BJ (cell line): ENCODE measurements around the gene ZAP70. TPM values are rescaled to one million over a fixed set of nuclear protein-coding genes. Genes with fewer than 3 reads are reported as not detected.

Source experiments
- CTCF ChIA-PET: fragments of 350-600 bp; formaldehyde crosslinking; extraction: SDS; loops from one replicate; lab custom pipeline; 2021; ENCODE audit warnings: antibody characterized with exemption, inconsistent platforms; lab: Yijun Ruan, JAX
- POLR2A ChIA-PET: fragments of 300-600 bp; sonication (Branson Sonifier 250); formaldehyde crosslinking; extraction: SDS; loops from one replicate; lab custom pipeline; 2021; ENCODE audit warnings: antibody characterized with exemption; lab: Charles Lee
- DNase-seq: peaks from one replicate; pipeline ENCODE4 v3.0.0-alpha.2; 2011; ENCODE audit warnings: low read depth
- H3K27me3 ChIP-seq: 2 replicates; pipeline ENCODE4 v1.6.0; 2011; ENCODE audit warnings: low read length; ENCODE audit not compliant: control insufficient read depth, insufficient read depth
- H3K36me3 ChIP-seq: 2 replicates; pipeline ENCODE4 v1.5.1; 2011; ENCODE audit warnings: low read length; ENCODE audit not compliant: control insufficient read depth, insufficient read depth
- H3K4me3 ChIP-seq: 2 replicates; pipeline ENCODE4 v1.5.1; 2011; ENCODE audit warnings: low read depth, mild to moderate bottlenecking, control low read depth, low read length
- CTCF ChIP-seq: IDR thresholded peaks from 2 replicates; pipeline ENCODE4 v1.5.1; 2011; ENCODE audit warnings: low read depth, mild to moderate bottlenecking, control low read depth, inconsistent platforms, low read length, moderate library complexity; ENCODE audit not compliant: insufficient read depth
- polyA plus RNA-seq: library from polyadenylated mRNA; depleted of rRNA; stranded (reverse); fragments of >200 nt; gene quantifications from 2 replicates; pipeline ENCODE4 v1.2.3, GENCODE V29; 2011

Gene ZAP70
- polyA plus RNA-seq, 1 experiment: 0.16 TPM

GRCh38 chr2:97728091-97728731 is 14.8 kb downstream of the ZAP70 start:
- POLR2A ChIA-PET: no interaction called here
- H3K36me3 ChIP-seq: no peaks in the 10 kb centered on the region
- DNase-seq: no peak

GRCh38 chr2:97730245-97730644 is 16.9 kb downstream of the ZAP70 start:
- H3K4me3 ChIP-seq: no peak overlapping the region
- CTCF ChIA-PET: interaction anchor here (0.6 to 3.0 kb wide), 4 partner anchors 11 to 655 kb away, joined by 3 to 18 read pairs (median 4); no protein-coding TSS in a partner anchor
- TF ChIP-seq CTCF: no peak
- no peak for DNase-seq
- no peaks in the 10 kb centered on the region; the same call in 1 of the 2 replicates for H3K27me3 ChIP-seq
- no peaks in the 10 kb centered on the region for H3K36me3 ChIP-seq
- POLR2A ChIA-PET: no interaction called here

More at GRCh38 chr2:97728091-97728731, 14.8 kb downstream of the ZAP70 start:
- TF ChIP-seq CTCF: no peak
- CTCF ChIA-PET: interaction anchor here (4.2 kb wide), 1 partner anchor 12 kb away, joined by 28 read pairs; no protein-coding TSS in a partner anchor
- no peaks in the 10 kb centered on the region; the same call in 1 of the 2 replicates for H3K27me3 ChIP-seq
- H3K4me3 ChIP-seq: no peak overlapping the region

- no peaks in the 10 kb centered on the region for H3K27me3 ChIP-seq
- no peak for DNase-seq
- no peaks in the 10 kb centered on the region for H3K36me3 ChIP-seq
- TF ChIP-seq CTCF: no peak
- ChIA-PET CTCF (interaction anchor here (0.9 to 3.0 kb wide), 3 partner anchors 9 to 32 kb away, joined by 3 to 18 read pairs (median 3); no protein-coding TSS in a partner anchor), POLR2A (no interaction called here)
- no peak overlapping the region for H3K4me3 ChIP-seq
Observed at GRCh38 chr2:97731274-97732020, 18.1 kb downstream of the ZAP70 start.

GRCh38 chr2:97732436-97733340 is 19.3 kb downstream of the ZAP70 start:
- no peaks in the 10 kb centered on the region for H3K36me3 ChIP-seq
- no peaks in the 10 kb centered on the region for H3K27me3 ChIP-seq
- ChIA-PET CTCF (interaction anchor here (0.9 kb wide), 1 partner anchor 28 kb away, joined by 3 read pairs; no protein-coding TSS in a partner anchor), POLR2A (no interaction called here)
- DNase-seq: no peak
- no peak overlapping the region for H3K4me3 ChIP-seq
- no peak for TF ChIP-seq CTCF
